A673 (cell line): Measurements from ENCODE around the gene CYP4A22. TPM values are rescaled to one million over a fixed set of nuclear protein-coding genes. Genes with fewer than 3 reads are reported as not detected.
A peak's percentile ranks its signal among the peaks of the same experiment; 100 is the strongest.
"Not testable (repeated sequence)": the region's sequence is repeated elsewhere in the genome, so short reads cannot be mapped to it uniquely, and the experiment has no call there.

Source experiments
- BruUV-seq: library from RNA; stranded (reverse); fragments of 400-500 nt; replicated peaks from 2 replicates; lab custom pipeline; 2021; lab: Mats Ljungman, UMichigan
- CTCF ChIA-PET: fragments of 300-600 bp; sonication (Branson Sonifier 250); formaldehyde crosslinking; loops from one replicate; lab custom pipeline; 2022; ENCODE audit warnings: antibody characterized with exemption; lab: Charles Lee
- POLR2A ChIA-PET: fragments of 300-600 bp; sonication (Branson Sonifier 250); formaldehyde crosslinking; loops from one replicate; lab custom pipeline; 2022; ENCODE audit warnings: antibody characterized with exemption; ENCODE audit not compliant: low non-redundant PET; lab: Charles Lee
- DNase-seq: peaks from one replicate; pipeline ENCODE4 v3.0.0-alpha.2; 2015; ENCODE audit warnings: low spot score
- H3K27ac ChIP-seq: fragments of 200-600 bp; sonication (generic); 2 replicates; pipeline ENCODE4 v1.5.1; 2016; ENCODE audit warnings: mixed run types, low read depth, mild to moderate bottlenecking, mixed read lengths, antibody characterized with exemption, low read length; ENCODE audit not compliant: poor library complexity, severe bottlenecking
- H3K27me3 ChIP-seq: fragments of 200-600 bp; sonication (generic); replicated peaks from 2 replicates; pipeline ENCODE4 v1.6.1; 2017; ENCODE audit warnings: mixed run types, low read depth, mild to moderate bottlenecking, mixed read lengths, antibody characterized with exemption, low read length; ENCODE audit not compliant: insufficient read depth, poor library complexity
- H3K36me3 ChIP-seq: fragments of 200-600 bp; sonication (generic); 2 replicates; pipeline ENCODE4 v1.6.1; 2016; ENCODE audit warnings: mixed run types, mild to moderate bottlenecking, mixed read lengths, antibody characterized with exemption, low read length; ENCODE audit not compliant: insufficient read depth, poor library complexity, severe bottlenecking
- H3K4me1 ChIP-seq: fragments of 200-600 bp; sonication (generic); 2 replicates; pipeline ENCODE4 v1.6.1; 2017; ENCODE audit warnings: mixed run types, mild to moderate bottlenecking, mixed read lengths, antibody characterized with exemption, low read length; ENCODE audit not compliant: insufficient read depth, poor library complexity, severe bottlenecking
- H3K4me3 ChIP-seq: fragments of 200-600 bp; sonication (generic); 2 replicates; pipeline ENCODE4 v1.5.1; 2016; ENCODE audit warnings: low read depth, mixed run types, mild to moderate bottlenecking, mixed read lengths, low read length; ENCODE audit not compliant: poor library complexity, severe bottlenecking
- H3K9me3 ChIP-seq: fragments of 200-600 bp; sonication (generic); 2 replicates; pipeline ENCODE4 v1.6.1; 2016; ENCODE audit warnings: mixed run types, low read depth, mild to moderate bottlenecking, mixed read lengths, antibody characterized with exemption, low read length; ENCODE audit not compliant: poor library complexity, severe bottlenecking
- CTCF ChIP-seq: fragments of 300-800, 200-600 bp; sonication (generic); conservative IDR thresholded peaks from 2 replicates; pipeline ENCODE4 v1.5.1; 2017; ENCODE audit warnings: low read depth, mild to moderate bottlenecking, antibody characterized with exemption, low read length, moderate library complexity, mixed read lengths
- EZH2 ChIP-seq: fragments of 200-600 bp; sonication (generic); IDR thresholded peaks from 2 replicates; pipeline ENCODE4 v1.6.1; 2017; ENCODE audit warnings: borderline replicate concordance, low read depth, mild to moderate bottlenecking, mixed read lengths, antibody characterized with exemption, low read length; ENCODE audit not compliant: poor library complexity, severe bottlenecking
- intact Hi-C: fragments of 100-400 bp; cut with micrococcal nuclease; formaldehyde crosslinking; loops from one replicate; pipeline ENCODE4 v1.10.0; 2022; ENCODE audit not compliant: unreplicated experiment
- total RNA-seq: library from RNA; stranded (reverse); gene quantifications from 2 replicates; pipeline ENCODE4 v1.2.3, GENCODE V29; 2021

Gene CYP4A22
- total RNA-seq, 1 experiment from 2014 or later = not detected

GRCh38 chr1:47191940-47192457, 54.8 kb downstream of the CYP4A22 start:
- POLR2A ChIA-PET = no interaction called here
- Histone ChIP-seq H3K4me1 (no peaks in the 10 kb centered on the region), H3K27me3 (no peaks in the 10 kb centered on the region), H3K27ac (no peak overlapping the region), H3K9me3 (no peaks in the 10 kb centered on the region), H3K36me3 (no peaks in the 10 kb centered on the region), H3K4me3 (no peak overlapping the region)
- CTCF ChIA-PET = interaction anchor here (1.6 to 1.7 kb wide), 2 partner anchors 21 to 534 kb away, joined by 5 read pairs; no protein-coding TSS in a partner anchor
- TF ChIP-seq CTCF (no peak), EZH2 (no peak)
- no peak for DNase-seq
- BruUV-seq = no TSS peak
- intact Hi-C loops = loop anchor here (2.0 to 5.0 kb wide), 3 partner anchors 71 to 520 kb away; no protein-coding TSS in a partner anchor

- DNase-seq = peak; percentile 73
- ChIA-PET CTCF (interaction anchor here (0.6 to 1.7 kb wide), 5 partner anchors 10 to 533 kb away, joined by 3 to 5 read pairs (median 4); partner anchors contain the start of gene STIL), POLR2A (no interaction called here)
- no peak for TF ChIP-seq EZH2
- peak; percentile 97 for TF ChIP-seq CTCF
- Histone ChIP-seq H3K27me3 (no peaks in the 10 kb centered on the region), H3K4me1 (no peaks in the 10 kb centered on the region), H3K9me3 (no peaks in the 10 kb centered on the region), H3K36me3 (no peaks in the 10 kb centered on the region), H3K4me3 (no peak overlapping the region), H3K27ac (no peak overlapping the region)
- no TSS peak for BruUV-seq
- intact Hi-C loops = loop anchor here (2.0 to 5.0 kb wide), 3 partner anchors 70 to 520 kb away; no protein-coding TSS in a partner anchor
These were observed 55.5 kb downstream of the CYP4A22 start for GRCh38 chr1:47192458-47193384.

GRCh38 chr1:47193496-47193895, 56.3 kb downstream of the CYP4A22 start:
- H3K27me3 ChIP-seq, H3K4me3 ChIP-seq, H3K27ac ChIP-seq, H3K9me3 ChIP-seq, H3K4me1 ChIP-seq, DNase-seq, POLR2A ChIA-PET, H3K36me3 ChIP-seq, BruUV-seq: not testable (repeated sequence)
- intact Hi-C loops = loop anchor here (2.0 to 5.0 kb wide), 3 partner anchors 69 to 519 kb away; no protein-coding TSS in a partner anchor
- CTCF ChIA-PET = interaction anchor here (0.6 to 1.7 kb wide), 4 partner anchors 11 to 532 kb away, joined by 3 to 5 read pairs (median 4); no protein-coding TSS in a partner anchor
